Heart right ventricle (tissue), 16 donors: Measurements from ENCODE around the gene MTUS2. TPM values are rescaled to one million over a fixed set of nuclear protein-coding genes. Genes with fewer than 3 reads are reported as not detected.

ENCODE experiments used
- ATAC-seq, 8 donors: fragments of 200-7000 bp; cut with Tn5 transposase; one replicate each; pipeline ENCODE4 v1.9.1; 2020; ENCODE audit warnings: mild to moderate bottlenecking in 8 of 8, moderate library complexity in 8 of 8, moderate number of reproducible peaks in 1 of 8
- DNase-seq, 2 donors: peaks; one replicate each; pipeline ENCODE4 v3.0.0-alpha.2; 2020
- H3K27ac ChIP-seq, 10 donors: fragments of 200-600 bp; sonication (generic) in 2 of 10; one replicate each; pipeline versions ENCODE4 v1.5.0 to v1.8.0; 2020 to 2022; ENCODE audit warnings: mild to moderate bottlenecking in 3 of 10
- H3K27me3 ChIP-seq, 7 donors: fragments of 200-600 bp; one replicate each; pipeline ENCODE4 v1.8.0; 2021 to 2022; ENCODE audit warnings: mild to moderate bottlenecking in 2 of 7
- H3K36me3 ChIP-seq, 9 donors: fragments of 200-600 bp; sonication (generic) in 1 of 9; one replicate each; pipeline versions ENCODE4 v1.5.0 to v1.8.0; 2020 to 2022; ENCODE audit warnings: mild to moderate bottlenecking in 2 of 9
- H3K4me1 ChIP-seq, 9 donors: fragments of 200-600 bp; sonication (generic) in 1 of 9; one replicate each; pipeline versions ENCODE4 v1.5.0 to v1.8.0; 2020 to 2022; ENCODE audit warnings: mild to moderate bottlenecking in 4 of 9
- H3K4me3 ChIP-seq, 10 donors: fragments of 200-600 bp; sonication (generic) in 2 of 10; one replicate each; pipeline versions ENCODE4 v1.5.0 to v1.8.0; 2020 to 2022; ENCODE audit warnings: mild to moderate bottlenecking in 7 of 10, moderate library complexity in 2 of 10
- H3K9me3 ChIP-seq, 11 donors: fragments of 200-600 bp in 10 of 11; sonication (generic) in 2 of 11; one replicate each; pipeline versions ENCODE4 v1.5.0 to v1.8.0; 2013 to 2022; ENCODE audit warnings: mild to moderate bottlenecking in 2 of 11, control low read depth in 1 of 11, moderate library complexity in 1 of 11
- CTCF ChIP-seq, 9 donors: fragments of 200-600 bp; sonication (generic) in 2 of 9; IDR thresholded peaks; one replicate each; pipeline versions ENCODE4 v1.5.0 to v1.8.0; 2021 to 2022; ENCODE audit warnings: antibody characterized with exemption in 9 of 9, mild to moderate bottlenecking in 5 of 9, moderate library complexity in 1 of 9
- WGBS, 2 donors: extraction: QIAGEN DNeasy Blood & Tissue Kit; methylation state at CpG; one replicate each; pipeline ENCODE4 v1.1.7; 2013; ENCODE audit warnings: inconsistent platforms in 1 of 2; 5-methylcytosine and 5-hydroxymethylcytosine counted together
- intact Hi-C, 10 donors: fragments of 100-400 bp; cut with DNase I; formaldehyde crosslinking; loops; one replicate each; pipeline versions ENCODE4 v1.11.1 to v1.14.2; 2022
- polyA plus RNA-seq, 2 donors: library from polyadenylated mRNA; stranded (reverse); fragments of 200-250 nt; gene quantifications; one replicate each; pipeline ENCODE4 v1.2.3, GENCODE V29; 2013
- total RNA-seq, 10 donors: library from RNA; stranded (reverse); fragmentation: NEBNext Ultra II Directional in 3 of 10; extraction: Animal tissue kit (Norgen Biotek cat#: 25700) in 3 of 10; gene quantifications; one replicate each; pipeline versions ENCODE4 v1.2.1 to v1.2.4, GENCODE V29; 2021 to 2023
- donor health status: Arrhythmogenic right ventricular cardiomyopathy.
- donor health status: ischemic (EF 13 %, LVEDD 7.1; RV severe dilation, severe dysfunction).
- donor health status: healthy with polysubstance abuse.
- donor health status: DM: no; HTN: yes; CAD: no.
- donor health status: DM: no; HTN: no; CAD: no.
- donor health status: ischemic (EF 25% LVEDD 6.9; RV normal size, moderate dysfunction).
- donor health status: ischemic (EF 25% LVEDD 5.7; RV mildly dilated, moderate dysfunction).
- donor health status: healthy.
- donor health status: DM: yes; HTN: yes; CAD: no.
- donor health status: Ischemic cardiomyopathy.
- donor health status: ischemic (EF 35%, LVEDD 5.7; RV mildly dilated, moderate dysfunction).
- donor health status: nonischemic (EF 11% LVEDD 7.7; RV severe dilation, severe dysfunction).
- donor health status: DM: yes; HTN: yes; CAD: no.
- donor health status: PGD.
- donor health status: ischemic (EF 29% LVEDD 5.4; RV normal size, mild dysfunction).
- donor health status: nonischemic (EF 23%, LVEDD 6.1; RV moderate dilation, normal function).

Gene MTUS2
- total and polyA plus RNA-seq, 12 donors = 18.7 to 159 (median 65.6) TPM

GRCh38 chr13:29222458-29222857 is 402.3 kb downstream of the MTUS2 start:
- intact Hi-C loops = no loop called here
- no peak overlapping the region for H3K4me3 ChIP-seq
- H3K4me1 ChIP-seq = peaks cover 0 to 3% (median 0%) of the 10 kb centered on the region in 9 donors
- H3K36me3 ChIP-seq = no peaks in the 10 kb centered on the region
- no peak for TF ChIP-seq CTCF (IDR thresholded peaks at IDR 0.05)
- WGBS, 2 donors = 85 to 88% methylated on average over 5 of the region's 5 CpGs
- DNase-seq (no peak), ATAC-seq (no peak)
- no peak overlapping the region for H3K27ac ChIP-seq
- no peaks in the 10 kb centered on the region for H3K27me3 ChIP-seq
- peaks cover 0 to 30% (median 7%) of the 10 kb centered on the region in 11 donors for H3K9me3 ChIP-seq

- Histone ChIP-seq H3K4me1 (peaks cover 0 to 4% (median 0%) of the 10 kb centered on the region in 9 donors), H3K27ac (no peak overlapping the region)
- ATAC-seq = no peak
Measured at GRCh38 chr13:29224206-29224605, 404.1 kb downstream of the MTUS2 start.

GRCh38 chr13:29227576-29227975 is 407.4 kb downstream of the MTUS2 start:
- no peak for TF ChIP-seq CTCF (IDR thresholded peaks at IDR 0.05)
- H3K9me3 ChIP-seq = peaks cover 0 to 17% (median 7%) of the 10 kb centered on the region in 11 donors
- no peak overlapping the region for H3K27ac ChIP-seq
- no peak overlapping the region for H3K4me3 ChIP-seq
- H3K4me1 ChIP-seq = peaks cover 0 to 4% (median 0%) of the 10 kb centered on the region in 9 donors
- intact Hi-C loops = no loop called here
- no peaks in the 10 kb centered on the region for H3K27me3 ChIP-seq
- DNase-seq (no peak), ATAC-seq (peak in 6 of 8 donors; percentile 34 to 74 (median 57))
- no peaks in the 10 kb centered on the region for H3K36me3 ChIP-seq

More at GRCh38 chr13:29224206-29224605, 404.1 kb downstream of the MTUS2 start:
- Histone ChIP-seq H3K36me3 (no peaks in the 10 kb centered on the region), H3K27me3 (no peaks in the 10 kb centered on the region), H3K4me3 (no peak overlapping the region), H3K9me3 (peaks cover 0 to 30% (median 7%) of the 10 kb centered on the region in 11 donors)
- no peak for DNase-seq
- 87 to 88% methylated on average over 2 of the region's 2 CpGs for WGBS, 2 donors
- intact Hi-C loops = no loop called here
- no peak for TF ChIP-seq CTCF (IDR thresholded peaks at IDR 0.05)

- WGBS, 2 donors = 65 to 73% methylated on average over 3 of the region's 3 CpGs
- intact Hi-C loops = no loop called here
- TF ChIP-seq CTCF (IDR thresholded peaks at IDR 0.05) = no peak
- no peak overlapping the region for H3K27ac ChIP-seq
- H3K27me3 ChIP-seq = no peaks in the 10 kb centered on the region
- ATAC-seq (no peak), DNase-seq (no peak)
- H3K36me3 ChIP-seq = no peaks in the 10 kb centered on the region
- no peak overlapping the region for H3K4me3 ChIP-seq
- H3K9me3 ChIP-seq = no peaks in the 10 kb centered on the region
- peaks cover 0 to 4% (median 0%) of the 10 kb centered on the region in 9 donors for H3K4me1 ChIP-seq
Measured at GRCh38 chr13:29230299-29230845, 410.2 kb downstream of the MTUS2 start.
